NOMO-1 treated with dmso at 0.1 percent for 144 hours (cell line): Measurements from ENCODE around the gene GRAMD2A.

Experiments used
- DNase-seq: peaks from one replicate; lab custom pipeline; 2025; ENCODE audit not compliant: unreplicated experiment; lab: John Stamatoyannopoulos, UW

GRAMD2A gene

DNA sequence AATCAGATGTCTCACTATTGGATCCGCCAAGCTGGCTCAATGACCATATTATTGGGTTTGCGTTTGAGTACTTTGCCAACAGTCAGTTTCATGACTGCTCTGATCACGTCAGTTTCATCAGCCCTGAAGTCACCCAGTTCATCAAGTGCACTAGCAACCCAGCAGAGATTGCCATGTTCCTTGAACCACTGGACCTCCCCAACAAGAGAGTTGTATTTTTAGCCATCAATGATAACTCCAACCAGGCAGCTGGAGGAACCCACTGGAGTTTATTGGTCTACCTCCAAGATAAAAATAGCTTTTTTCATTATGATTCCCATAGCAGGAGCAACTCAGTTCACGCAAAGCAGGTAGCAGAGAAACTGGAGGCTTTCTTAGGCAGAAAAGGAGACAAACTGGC is 57.9 kb downstream of the GRAMD2A start:
- no peak for DNase-seq

DNA sequence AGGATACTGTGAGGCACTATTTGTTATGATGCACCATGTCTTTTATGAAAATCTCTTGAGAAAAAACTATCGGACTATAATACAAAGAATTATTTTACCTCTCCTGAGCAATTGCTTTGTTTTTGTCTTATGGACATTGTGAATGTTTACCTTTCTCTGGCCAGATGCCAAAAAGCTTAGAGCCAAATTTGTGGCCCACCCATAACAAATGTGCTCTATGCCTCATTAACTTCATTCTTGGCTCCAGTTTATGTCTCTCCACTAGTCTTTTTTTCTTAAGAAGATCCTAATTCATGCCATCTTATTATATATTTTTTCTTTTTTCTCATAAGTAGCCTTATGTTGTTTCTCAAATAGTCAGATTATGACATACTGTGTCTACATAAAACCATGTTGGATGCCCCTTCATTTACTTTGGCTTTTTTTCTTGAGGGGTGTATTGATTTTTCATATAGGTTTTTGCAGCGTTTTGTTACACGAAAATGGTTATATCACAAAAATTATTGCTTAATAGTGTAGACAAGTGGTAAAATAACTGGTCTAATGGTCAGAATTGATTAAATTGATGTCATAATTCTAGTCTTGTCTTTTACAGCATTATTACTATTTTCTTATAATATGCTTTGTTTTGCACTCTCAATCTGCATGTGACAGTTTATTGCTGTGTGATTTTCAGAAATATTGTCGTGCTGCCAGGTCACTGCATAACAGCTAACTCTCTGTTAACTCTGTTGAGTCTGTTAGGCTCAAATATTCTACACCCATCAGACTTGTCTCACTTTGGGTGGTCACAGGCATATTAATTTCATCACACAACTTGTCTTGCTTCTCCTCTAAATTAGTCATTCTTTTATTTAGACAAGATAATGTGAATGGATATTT is 61.2 kb downstream of the GRAMD2A start:
- DNase-seq = no peak

DNA sequence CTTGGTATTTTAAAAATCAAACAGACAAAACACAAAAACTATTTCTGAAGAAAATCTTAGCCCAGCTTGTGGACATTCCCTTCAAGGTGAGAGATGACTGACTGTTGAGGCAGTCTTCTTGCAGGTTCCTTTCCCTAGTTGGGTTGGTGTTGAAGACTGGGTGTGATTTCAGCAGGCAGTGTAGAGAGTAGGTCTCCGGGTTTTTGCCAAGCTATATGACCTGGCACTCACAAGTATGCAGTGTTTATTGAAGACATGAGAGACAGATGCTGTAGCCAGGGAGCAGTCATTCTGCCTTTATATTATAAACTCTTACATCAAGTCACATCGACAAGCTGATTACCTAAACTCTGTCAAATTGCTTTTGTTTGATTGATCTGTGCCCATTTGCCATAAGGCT is 61.9 kb downstream of the GRAMD2A start:
- no peak for DNase-seq

DNA sequence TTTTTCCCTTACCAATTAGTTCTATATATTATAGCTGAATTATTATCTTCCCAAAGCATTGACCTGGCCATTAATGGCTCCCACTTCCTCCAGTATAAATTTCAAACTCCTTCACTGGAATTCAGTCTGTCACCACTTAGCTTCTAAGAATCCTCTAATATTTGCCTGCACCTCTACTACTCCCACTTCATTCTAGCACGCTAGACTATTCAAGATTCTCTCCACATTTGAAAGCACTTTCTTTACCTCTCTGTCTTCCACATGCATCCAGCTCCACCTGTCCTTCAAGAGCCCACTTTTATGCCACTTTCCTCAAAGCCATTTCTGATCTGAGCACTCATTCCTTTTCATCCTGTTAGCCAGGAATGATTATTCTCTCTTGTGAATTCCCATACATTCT is 64.4 kb downstream of the GRAMD2A start:
- DNase-seq = no peak

DNA sequence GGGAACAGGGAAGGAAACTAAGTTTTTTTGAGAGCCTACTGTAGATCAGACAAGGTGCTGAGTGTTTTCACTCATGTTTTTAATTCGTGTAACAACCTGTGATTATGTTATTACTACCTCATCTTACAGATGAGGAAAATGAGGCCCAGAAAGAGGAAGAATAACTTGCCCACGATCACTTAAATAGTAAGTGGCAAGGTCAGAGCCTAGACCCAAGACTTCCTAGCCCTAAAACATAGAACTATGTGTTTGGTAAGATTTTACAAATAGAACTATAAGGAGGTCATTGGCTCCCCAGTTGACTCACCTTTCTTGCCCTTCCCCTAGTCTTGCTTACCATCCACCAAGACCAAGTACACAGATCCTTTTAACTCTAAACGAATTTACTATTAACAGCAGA is 65.7 kb downstream of the GRAMD2A start:
- no peak for DNase-seq

DNA sequence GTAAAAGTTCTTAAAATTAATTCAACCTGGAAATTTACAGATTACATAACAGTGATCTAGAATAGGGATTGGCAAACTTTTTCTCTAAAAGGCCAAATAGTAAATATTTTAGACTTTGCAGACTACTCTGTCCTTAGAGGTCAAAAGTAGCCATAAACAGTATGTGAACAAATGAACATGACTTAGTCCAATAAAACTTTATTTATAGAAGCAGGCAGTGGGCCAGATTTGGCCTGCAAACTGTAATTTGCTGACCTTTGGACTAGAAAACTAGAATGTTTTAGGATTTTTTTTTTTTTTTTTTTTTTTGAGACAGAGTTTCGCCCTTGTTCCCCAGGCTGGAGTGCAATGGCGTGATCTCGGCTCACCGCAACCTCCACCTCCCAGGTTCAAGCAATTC is 67.3 kb downstream of the GRAMD2A start:
- DNase-seq = no peak

DNA sequence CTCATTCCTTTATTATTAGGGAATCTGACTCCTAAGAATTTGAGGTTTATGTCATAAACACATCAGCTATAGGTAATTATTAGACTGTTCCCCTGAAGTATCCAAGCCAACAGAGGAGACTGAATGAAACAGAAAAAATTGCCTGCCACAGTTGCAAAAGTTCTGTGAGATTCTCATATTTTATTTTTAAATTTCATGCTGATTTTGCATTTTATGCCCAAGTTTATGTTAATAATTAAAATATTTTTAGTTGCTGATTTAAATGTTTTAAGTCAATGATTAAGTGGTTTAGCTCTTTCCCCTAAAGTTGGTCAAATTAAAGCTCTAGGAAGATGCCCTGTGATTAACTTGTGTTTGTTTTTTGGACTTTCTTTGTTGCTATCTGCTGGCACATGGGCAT is 69.2 kb downstream of the GRAMD2A start:
- DNase-seq = no peak

DNA sequence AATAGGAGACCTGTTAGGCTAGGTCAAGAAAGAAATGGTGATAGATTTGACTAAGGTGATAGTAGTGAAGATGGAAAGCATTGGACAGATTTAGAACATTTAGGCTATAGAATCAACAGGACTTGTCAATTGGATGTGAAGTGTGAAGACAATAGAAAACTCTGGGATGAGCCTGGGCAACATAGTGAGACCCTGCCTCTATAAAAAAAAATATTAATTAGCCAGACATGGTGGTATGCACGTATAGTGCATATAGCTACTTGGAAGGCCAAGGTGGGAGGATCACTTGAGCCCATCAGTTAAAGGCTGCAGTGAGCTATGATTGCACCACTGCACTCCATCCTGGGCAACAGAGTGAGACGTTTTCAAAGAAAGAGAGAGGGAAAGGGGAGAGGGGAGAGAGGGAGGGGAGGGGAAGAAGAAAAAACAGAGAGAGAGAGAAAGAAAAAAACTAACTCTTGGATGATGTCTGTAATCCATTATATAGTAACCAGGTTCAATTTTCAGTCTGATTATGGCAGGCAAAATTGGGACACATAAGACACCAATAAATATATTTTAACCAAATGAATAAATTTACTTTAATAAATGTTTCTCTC is 69.8 kb downstream of the GRAMD2A start:
- no peak for DNase-seq

DNA sequence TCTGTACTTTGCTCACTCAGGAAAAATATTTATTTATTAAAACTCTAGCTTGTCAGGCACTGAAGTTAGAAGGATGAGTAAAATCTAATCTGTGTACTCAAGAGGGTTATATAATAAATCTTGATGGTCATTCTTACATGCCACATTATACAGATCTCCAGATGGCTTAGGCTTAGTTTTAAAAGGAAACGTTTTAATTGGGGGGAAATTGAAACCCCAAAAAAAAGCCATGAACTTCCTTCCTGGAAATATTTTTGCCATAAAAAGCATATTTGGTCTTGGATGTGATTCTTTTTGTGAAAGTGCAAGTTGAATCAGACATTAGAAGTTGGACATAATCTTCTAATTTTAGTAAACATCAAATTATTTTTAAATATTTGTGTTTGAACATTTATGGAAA is 73.4 kb downstream of the GRAMD2A start:
- DNase-seq = no peak

DNA sequence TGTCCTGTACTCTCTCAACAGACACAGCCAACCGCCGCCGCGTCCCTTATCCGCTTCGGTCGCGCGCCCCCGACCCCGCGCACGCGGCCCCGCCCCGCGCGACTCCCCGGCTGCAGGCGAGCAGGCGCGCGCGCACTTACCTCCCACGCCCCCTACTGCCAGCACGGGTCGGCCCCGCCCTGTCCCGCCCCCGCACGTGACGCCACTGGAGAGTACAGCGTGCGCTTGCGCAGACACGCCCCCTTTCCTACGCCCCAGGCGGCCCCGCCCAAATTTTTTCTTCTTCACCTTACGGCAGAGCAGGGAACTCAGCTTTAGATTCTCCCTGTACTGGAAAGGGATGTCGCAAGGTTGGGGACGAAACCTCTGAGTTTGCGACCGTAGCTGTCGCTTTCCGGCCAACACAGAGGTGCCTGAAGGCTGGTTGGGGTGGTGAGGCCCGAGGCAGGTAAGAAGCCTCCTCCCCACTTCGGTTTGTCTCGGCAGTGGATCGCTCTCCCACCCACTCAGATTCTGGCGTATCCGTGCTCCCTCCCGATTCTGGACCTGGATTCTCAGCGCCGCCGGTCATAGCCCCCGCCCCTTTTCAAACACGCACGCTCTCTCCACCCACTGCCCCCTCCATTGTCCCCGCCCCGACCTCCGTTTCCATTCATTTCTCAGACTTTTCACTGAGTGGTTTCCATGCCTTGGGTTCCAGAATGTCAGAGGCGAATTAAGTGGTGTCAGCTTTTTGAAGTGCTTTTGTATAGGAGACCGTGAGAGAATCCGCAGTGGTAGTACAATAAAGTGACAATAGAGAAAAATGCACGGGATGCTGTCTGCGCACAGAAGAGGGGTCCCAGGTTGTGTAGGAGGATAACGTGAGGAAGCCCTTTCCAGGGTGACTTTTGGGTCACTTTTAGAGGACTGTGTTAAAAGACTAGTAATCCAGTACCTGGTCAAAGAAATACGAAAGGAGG is 79.3 kb downstream of the GRAMD2A start, which contains the start of the genes MYO9A and SENP8:
MYO9A (minus strand) TSS at position 134 of the 962 bp plus-strand sequence. CDS start 71,587 bp downstream, outside the sequence.
SENP8 (plus strand) TSS at position 387 of the 962 bp plus-strand sequence. CDS start 21,221 bp downstream, outside the sequence.
- DNase-seq = peak; percentile 99

DNA sequence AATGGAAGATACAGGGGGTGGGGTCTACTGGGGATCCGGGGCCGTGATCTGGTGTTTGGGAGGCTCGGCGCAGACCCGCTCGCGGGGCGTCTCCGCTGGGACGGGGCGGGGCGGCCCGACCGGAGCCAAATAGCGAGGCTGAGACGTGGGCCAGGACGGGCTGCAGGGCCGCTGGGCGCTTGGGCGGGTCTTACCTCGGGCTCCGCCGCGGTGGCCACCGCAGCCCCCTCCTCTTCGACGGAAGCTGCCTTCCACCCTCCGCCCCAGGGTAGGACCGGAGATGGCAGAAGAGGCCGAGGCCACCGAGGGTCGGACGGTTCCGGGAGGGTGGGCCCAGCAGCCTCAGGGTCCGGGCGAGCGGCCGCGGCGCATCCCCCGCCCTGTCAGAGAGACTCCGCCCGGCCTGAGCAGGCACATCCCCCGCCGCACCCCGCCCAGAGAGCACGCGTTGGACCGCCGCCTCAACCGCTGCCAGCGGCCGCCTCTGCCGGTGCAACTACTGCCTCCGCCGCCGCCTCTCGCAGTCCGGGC is 80.0 kb downstream of the GRAMD2A start:
- DNase-seq = peak; percentile 30

DNA sequence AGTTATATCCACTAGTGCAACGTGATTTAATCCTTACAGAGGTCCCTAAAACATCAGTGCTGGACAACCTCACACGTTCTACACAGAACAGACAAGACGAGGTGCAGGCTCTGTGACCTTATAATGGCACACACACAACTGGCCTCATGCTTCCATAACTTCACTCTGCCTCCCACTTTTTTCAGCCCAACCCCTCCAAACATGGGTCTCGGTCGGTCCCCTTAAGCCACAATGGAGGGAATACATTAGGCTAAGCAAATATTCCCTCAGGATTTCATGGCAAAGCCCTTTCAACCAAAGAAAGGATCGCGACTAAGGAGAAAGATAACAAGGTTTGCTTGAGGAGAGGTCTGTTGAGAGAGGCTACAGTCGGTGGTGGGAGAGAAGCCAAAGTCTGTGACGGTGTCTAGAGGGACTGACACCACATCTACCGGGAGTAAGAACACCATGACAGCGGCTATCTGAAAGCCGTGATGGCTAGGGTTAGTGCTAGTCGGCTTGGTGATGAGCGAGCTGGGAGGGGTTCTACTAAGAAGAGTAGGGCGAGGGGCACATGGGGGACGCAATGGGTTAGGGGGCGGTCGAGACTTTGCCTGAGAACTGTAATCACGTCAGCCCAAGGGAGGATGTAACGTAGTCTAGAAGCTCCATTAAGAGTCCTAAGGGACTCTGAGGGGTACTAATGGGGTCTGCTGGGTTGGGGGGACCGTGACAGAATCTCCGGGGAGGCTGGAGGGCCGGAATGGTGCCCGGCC is 80.7 kb downstream of the GRAMD2A start:
- DNase-seq = no peak

DNA sequence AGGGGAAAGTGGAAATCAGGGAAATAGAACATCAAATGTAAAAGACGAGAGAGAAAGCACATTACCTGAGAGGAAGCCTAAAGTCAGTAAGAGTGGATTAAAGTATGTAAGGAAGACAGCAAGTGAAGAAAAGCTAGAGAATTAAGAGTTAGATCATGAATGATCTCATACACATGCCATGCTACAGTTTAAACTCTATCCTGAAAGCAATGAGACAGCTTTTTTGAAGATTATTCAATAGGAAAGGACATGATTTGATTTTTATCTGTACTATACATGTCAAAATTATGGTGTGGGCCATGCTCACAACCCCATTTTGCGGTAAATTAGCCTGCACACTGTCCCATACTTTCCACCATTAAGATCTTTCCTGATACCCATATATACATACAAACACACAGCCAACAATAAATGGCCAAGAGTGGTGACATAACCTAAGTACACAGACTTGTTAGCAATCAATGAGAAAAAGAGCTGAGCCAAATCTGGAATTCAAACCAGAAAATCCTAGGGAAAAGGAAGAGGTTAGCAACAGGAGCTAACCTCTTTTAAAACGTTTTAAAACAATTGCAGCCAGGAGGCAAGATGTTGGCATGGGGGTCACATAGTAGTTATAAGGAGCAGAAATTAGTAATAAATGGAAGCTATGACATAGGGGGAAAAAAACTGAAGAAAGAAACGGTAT is 84.1 kb downstream of the GRAMD2A start:
- DNase-seq = no peak

DNA sequence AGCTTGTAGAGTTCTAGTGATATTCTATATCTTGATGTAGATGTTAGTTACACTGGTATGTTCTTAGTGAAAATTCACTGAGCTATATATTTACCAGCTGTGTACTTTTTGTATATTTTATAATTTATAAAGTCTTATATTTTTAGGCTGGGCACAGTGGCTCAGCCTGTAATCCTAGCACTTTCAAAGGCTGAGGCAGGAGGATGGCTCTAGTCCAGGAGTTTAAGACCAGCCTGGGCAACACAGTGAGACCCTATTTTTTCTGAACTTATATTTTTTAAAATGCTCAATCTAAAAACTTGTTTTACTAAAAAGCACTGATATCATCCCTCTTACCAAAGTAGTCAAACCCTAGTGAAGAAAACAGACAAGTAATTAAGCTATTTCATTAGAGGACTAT is 84.8 kb downstream of the GRAMD2A start:
- DNase-seq = no peak

DNA sequence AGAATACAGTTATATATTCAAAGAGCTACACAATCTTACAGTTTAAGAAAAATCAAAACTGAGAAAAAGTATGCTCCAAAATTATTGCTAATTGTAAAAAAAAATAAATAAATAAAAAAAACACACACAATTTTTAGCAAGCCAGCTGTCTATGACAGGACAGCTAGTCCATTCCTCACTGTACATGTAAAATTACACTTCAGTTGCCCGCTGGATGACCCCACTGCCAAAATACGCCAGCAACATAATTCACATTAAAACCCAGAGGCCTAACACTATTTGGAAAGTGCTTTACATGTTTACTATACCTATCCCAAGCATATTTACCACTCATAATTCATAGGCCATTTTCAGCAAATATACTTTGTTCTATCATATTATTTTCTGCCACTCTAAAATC is 85.5 kb downstream of the GRAMD2A start:
- no peak for DNase-seq

DNA sequence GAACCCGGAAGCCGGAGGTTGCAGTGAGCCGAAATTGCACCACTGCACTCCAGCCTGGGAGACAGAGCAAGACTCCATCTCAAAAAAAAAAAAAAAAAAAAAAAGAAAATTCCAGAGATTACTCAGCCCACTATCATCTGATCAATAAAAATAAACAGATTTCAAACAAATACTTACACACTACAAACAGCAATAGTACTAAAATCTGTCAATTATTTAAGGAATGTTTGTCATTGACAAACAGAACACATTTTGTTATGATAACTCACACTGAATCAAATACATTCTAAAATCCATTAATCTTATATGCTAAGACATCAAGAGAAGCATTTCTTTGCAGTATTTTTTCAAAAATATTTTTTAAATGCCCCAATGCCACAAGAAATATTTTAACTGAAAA is 87.2 kb downstream of the GRAMD2A start:
- no peak for DNase-seq
